ENCODE measurements around the gene DARS1. TPM values are rescaled to one million over a fixed set of nuclear protein-coding genes. Genes with fewer than 3 reads are reported as not detected.
A peak's percentile ranks its signal among the peaks of the same experiment; 100 is the strongest.
"Not testable (repeated sequence)": the region's sequence is repeated elsewhere in the genome, so short reads cannot be mapped to it uniquely, and the experiment has no call there.

DARS1 gene
- total RNA-seq, 3 donors from 2014 or later, result 29.6 to 71.1 (median 40.3) TPM

DNA sequence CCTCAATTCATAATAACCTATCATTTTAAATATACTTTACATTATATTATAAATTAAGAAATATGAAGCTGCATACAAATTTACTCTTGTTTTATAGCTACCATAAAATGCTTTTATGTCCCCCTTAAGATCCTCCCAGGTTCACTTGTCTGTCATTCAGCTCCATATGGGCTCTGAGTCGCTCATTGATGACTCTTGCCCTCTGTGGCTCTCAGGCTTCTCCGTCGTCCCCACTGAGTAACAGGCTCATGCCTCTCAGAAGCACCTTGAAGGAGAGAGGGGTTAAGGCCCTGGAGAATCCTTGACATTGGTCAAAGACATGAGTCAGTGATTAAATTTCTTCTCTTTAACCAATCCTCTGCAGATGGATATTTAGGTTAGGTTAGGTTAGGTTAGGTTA, 103.0 kb downstream of the DARS1 start:
- H3K4me3 ChIP-seq, result no peak overlapping the region
- intact Hi-C loops (cut with DNase I, micrococcal nuclease), result no loop called here
- H3K9me3 ChIP-seq, result no peaks in the 10 kb centered on the region
- no peaks in the 10 kb centered on the region for H3K4me1 ChIP-seq (ENCODE audit: low read depth)
- ATAC-seq, result no peak
- no peaks in the 10 kb centered on the region for H3K36me3 ChIP-seq (ENCODE audit: low read depth)
- TF ChIP-seq CTCF (IDR thresholded peaks at IDR 0.05), result no peak
- DNase-seq, result no peak

GRCh38 chr2:135876770-135877169, 108.7 kb downstream of the DARS1 start:
- H3K4me1 ChIP-seq (ENCODE audit: low read depth); H3K36me3 ChIP-seq (ENCODE audit: low read depth); H3K4me3 ChIP-seq; intact Hi-C loops (cut with DNase I, micrococcal nuclease); ATAC-seq; H3K9me3 ChIP-seq: not testable (repeated sequence)
- peak in 2 of 3 donors; percentile 19 to 42 for DNase-seq

DNA sequence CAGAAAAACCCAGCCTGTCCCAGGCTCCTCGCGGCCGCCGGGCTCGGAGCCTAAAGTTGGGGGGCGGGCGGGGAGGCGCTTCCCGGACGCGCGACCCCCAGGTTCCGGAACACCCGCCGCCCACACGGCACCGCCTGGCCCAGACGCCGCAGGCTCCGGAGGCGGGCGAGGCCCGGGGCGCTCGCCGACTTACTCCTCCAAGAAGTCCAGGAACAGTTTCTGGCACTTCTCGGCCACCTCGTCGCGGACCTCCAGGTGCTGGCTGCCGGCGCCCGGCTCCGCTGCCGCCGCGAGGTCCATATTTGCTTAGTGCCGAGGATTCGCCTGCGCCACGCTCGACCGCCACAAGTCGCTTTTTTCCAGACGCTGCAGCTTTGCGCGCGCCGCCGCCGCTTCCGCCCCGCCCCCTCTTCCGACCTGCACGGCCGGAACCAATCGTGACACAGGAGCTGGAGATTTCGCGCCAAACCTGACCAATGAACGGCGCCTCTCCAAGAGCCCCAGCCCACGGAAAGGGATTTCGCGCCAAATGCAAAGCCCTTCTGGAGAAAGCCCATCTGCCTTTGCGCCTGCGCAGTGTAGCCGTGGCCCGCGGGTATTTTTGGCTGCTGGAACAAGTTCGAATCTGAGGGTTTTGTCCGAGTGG, 109.2 kb downstream of the DARS1 start, which contains the start of gene MCM6:
TSS of gene MCM6 (minus strand) at position 378 of the 646 bp plus-strand sequence. CDS start at position 300, 78 bp downstream.
- Histone ChIP-seq H3K4me3 (peak within 1 kb of the TSS; percentile 59), H3K9me3 (no peaks in the 10 kb centered on the region), H3K36me3 (ENCODE audit: low read depth) (no peaks in the 10 kb centered on the region), H3K4me1 (ENCODE audit: low read depth) (peaks cover 5% of the 10 kb centered on the region)
- peak; percentile 99 for ATAC-seq
- intact Hi-C loops (cut with DNase I, micrococcal nuclease), result no loop called here
- peak; percentile 97 to 98 (median 98) for DNase-seq
- TF ChIP-seq CTCF (IDR thresholded peaks at IDR 0.05), result no peak

DNA sequence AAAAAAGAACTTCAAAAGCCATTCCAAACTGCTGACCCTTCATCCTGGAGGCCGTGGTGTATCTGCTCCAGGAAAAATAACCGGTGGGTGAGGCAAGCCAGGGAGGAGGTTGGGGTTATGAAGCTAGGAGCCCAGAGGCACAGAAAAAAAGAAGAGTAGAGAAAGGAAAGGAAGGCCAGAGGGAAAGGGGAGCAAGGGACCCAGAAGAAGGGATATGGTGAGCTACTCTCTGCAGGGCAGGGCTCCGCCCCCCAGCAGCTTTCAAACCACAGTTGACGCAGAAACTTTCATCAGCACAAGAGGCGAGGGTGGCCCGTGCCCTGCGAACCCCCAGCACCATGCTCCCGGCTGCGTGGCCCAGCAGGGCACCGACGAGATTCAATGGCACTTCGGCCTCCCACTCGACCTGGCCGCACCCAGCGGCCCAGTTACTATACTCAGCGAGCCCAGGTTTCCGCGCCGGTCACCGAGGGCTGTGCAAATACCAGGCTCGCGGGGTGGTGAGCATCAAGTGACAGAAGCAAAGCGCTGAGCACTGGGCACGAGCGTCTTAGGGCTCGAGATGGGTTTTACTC, 109.8 kb downstream of the DARS1 start:
- H3K4me3 ChIP-seq, result peak overlapping the region; percentile 59
- intact Hi-C loops (cut with DNase I, micrococcal nuclease), result no loop called here
- peaks cover 5% of the 10 kb centered on the region for H3K4me1 ChIP-seq (ENCODE audit: low read depth)
- no peak for TF ChIP-seq CTCF (IDR thresholded peaks at IDR 0.05)
- DNase-seq (peak; percentile 56 to 76 (median 67)), ATAC-seq (peak; percentile 76)
- no peaks in the 10 kb centered on the region for H3K36me3 ChIP-seq (ENCODE audit: low read depth)
- H3K9me3 ChIP-seq, result no peaks in the 10 kb centered on the region

DNA sequence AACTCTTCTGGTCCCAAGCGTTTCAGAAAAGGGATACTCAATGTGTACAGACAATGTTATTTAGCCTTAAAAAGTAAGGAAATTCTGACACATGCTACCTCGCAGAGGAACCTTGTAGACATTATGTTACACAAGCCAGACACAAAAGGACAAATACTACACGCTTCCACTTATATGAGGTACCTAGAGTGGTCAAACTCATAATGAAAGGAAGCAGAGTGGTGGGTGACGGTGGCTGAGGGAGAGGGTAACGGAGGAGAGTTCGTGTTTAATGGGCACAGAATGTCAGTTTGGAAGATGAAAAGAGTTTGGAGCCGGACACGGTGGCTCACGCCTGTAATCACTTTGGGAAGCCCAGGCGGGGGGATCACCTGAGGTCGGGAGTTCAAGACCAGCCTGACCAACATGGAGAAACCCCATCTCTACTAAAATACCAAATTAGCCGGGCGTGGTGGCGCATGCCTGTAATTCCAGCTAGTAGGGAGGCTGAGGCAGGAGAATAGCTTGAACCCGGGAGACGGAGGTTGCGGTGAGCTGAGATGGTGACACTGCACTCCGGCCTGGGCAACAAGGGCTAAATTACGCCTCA, 110.6 kb downstream of the DARS1 start:
- ATAC-seq (no peak), DNase-seq (no peak)
- H3K9me3 ChIP-seq, result no peaks in the 10 kb centered on the region
- H3K4me1 ChIP-seq (ENCODE audit: low read depth), result peaks cover 5% of the 10 kb centered on the region
- H3K36me3 ChIP-seq (ENCODE audit: low read depth), result no peaks in the 10 kb centered on the region
- no peak overlapping the region for H3K4me3 ChIP-seq
- intact Hi-C loops (cut with DNase I, micrococcal nuclease), result no loop called here
- TF ChIP-seq CTCF (IDR thresholded peaks at IDR 0.05), result no peak

DNA sequence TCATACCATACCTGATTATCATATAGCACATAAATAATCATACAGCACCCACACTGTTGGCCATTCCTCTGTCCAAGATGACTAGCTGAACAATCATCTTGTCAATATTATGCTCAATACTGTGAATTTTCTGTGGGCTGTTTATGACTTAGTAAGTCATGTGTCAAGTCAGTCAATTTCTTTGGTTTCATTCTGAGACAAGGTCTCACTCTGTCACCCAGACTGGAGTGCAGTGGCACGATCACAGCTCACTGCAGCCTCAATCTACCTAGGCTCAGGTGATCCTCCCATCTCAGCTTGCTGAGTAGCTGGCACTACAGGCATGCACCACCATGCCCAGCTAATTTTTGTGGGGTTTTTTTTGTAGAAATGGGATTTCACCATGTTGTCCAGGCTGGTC, 114.9 kb downstream of the DARS1 start:
- DNase-seq, result no peak
- Histone ChIP-seq H3K9me3 (no peaks in the 10 kb centered on the region), H3K36me3 (ENCODE audit: low read depth) (no peaks in the 10 kb centered on the region), H3K4me3 (no peak overlapping the region), H3K4me1 (ENCODE audit: low read depth) (peaks cover 4% of the 10 kb centered on the region)
- intact Hi-C loops (cut with DNase I, micrococcal nuclease), result no loop called here
- ATAC-seq, result no peak
- no peak for TF ChIP-seq CTCF (IDR thresholded peaks at IDR 0.05)
